Measurements from ENCODE around the gene VGF.
"Not testable (repeated sequence)": the region's sequence is repeated elsewhere in the genome, so short reads cannot be mapped to it uniquely, and the experiment has no call there.

The VGF gene

GRCh38 chr7:101113836-101114235, 51.5 kb downstream of the VGF start:
- no peak for DNase-seq

DNA sequence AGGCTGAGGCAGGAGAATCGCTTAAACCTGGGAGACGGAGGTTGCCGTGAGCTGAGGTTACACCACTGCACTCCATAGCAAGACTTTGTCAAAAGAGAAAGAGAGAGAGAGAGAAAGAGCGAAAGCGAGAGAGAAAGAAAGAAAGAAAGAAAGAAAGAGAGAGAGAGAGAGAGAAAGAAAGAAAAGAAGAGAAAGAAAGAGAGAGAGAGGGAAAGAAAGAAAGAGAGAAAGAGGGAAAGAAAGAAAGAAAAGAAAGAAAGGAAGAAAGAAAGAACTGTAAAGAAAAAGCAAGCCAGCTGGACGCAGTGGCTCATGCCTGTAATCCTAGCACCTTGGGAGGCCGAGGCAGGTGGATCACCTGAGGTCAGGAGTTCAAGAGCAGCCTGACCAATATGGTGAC, 52.2 kb downstream of the VGF start:
- DNase-seq = not testable (repeated sequence)
